CD4-positive, alpha-beta T cell (primary cell): ENCODE data around the gene DCLK1. TPM values are rescaled to one million over a fixed set of nuclear protein-coding genes. Genes with fewer than 3 reads are reported as not detected.

Experiments used
- ATAC-seq: fragments of 200-7000 bp; cut with Tn5 transposase; one replicate; pipeline ENCODE4 v1.10.0; 2022; ENCODE audit warnings: mild to moderate bottlenecking; ENCODE audit not compliant: poor library complexity
- CTCF ChIA-PET: fragments of 350-600 bp; sonication (Branson Sonifier 250); formaldehyde crosslinking; loops from one replicate; lab custom pipeline; 2021; ENCODE audit warnings: antibody characterized with exemption, inconsistent platforms; lab: Charles Lee
- POLR2A ChIA-PET: fragments of 350-600 bp; sonication (Branson Sonifier 250); formaldehyde crosslinking; loops from one replicate; lab custom pipeline; 2021; ENCODE audit warnings: antibody characterized with exemption, inconsistent platforms; lab: Charles Lee
- DNase-seq, 14 experiments: peaks; one replicate each; pipeline ENCODE4 v3.0.0-alpha.2; 2013 to 2020; ENCODE audit warnings: mixed read lengths in 2 of 14
- H3K27ac ChIP-seq, 2 donors: one replicate each; pipeline versions ENCODE4 v1.5.1 to v1.7.0; 2013; ENCODE audit warnings: low read length in 2 of 2, low read depth in 1 of 2, mild to moderate bottlenecking in 1 of 2
- H3K27me3 ChIP-seq, 2 experiments: 1 replicate in 1 of 2; 2 replicates in 1 of 2; pipeline versions ENCODE4 v1.6.1 to v1.7.0; 2013; ENCODE audit warnings: low read length in 2 of 2, control low read depth in 1 of 2, mild to moderate bottlenecking in 1 of 2, moderate library complexity in 1 of 2; ENCODE audit not compliant: insufficient read depth in 2 of 2, control insufficient read depth in 1 of 2
- H3K36me3 ChIP-seq: one replicate; pipeline ENCODE4 v1.6.1; 2013; ENCODE audit warnings: low read length, control low read depth; ENCODE audit not compliant: insufficient read depth
- H3K4me1 ChIP-seq: one replicate; pipeline ENCODE4 v1.6.1; 2013; ENCODE audit warnings: low read length, control low read depth; ENCODE audit not compliant: insufficient read depth
- H3K4me3 ChIP-seq: one replicate; pipeline ENCODE4 v1.5.1; 2013; ENCODE audit warnings: mild to moderate bottlenecking, low read length, moderate library complexity
- H3K9me3 ChIP-seq, 2 experiments: 1 replicate in 1 of 2; 2 replicates in 1 of 2; pipeline versions ENCODE4 v1.6.1 to v1.7.0; 2013; ENCODE audit warnings: low read length in 2 of 2, mild to moderate bottlenecking in 2 of 2, control low read depth in 1 of 2, moderate library complexity in 1 of 2; ENCODE audit not compliant: control insufficient read depth in 1 of 2, insufficient read depth in 1 of 2
- H3K27ac Mint-ChIP-seq: one replicate; pipeline ENCODE4 v1.8.0; 2020; ENCODE audit warnings: mixed read lengths
- H3K27me3 Mint-ChIP-seq: one replicate; pipeline ENCODE4 v1.8.0; 2021; ENCODE audit warnings: mixed read lengths
- H3K36me3 Mint-ChIP-seq: one replicate; pipeline ENCODE4 v1.8.0; 2021; ENCODE audit warnings: low read depth, mixed read lengths
- H3K4me1 Mint-ChIP-seq: one replicate; pipeline ENCODE4 v1.8.0; 2021; ENCODE audit warnings: low read depth, mixed read lengths
- H3K4me3 Mint-ChIP-seq: one replicate; pipeline ENCODE4 v1.8.0; 2020; ENCODE audit warnings: mild to moderate bottlenecking, mixed read lengths
- H3K9me3 Mint-ChIP-seq: one replicate; pipeline ENCODE4 v1.8.0; 2020; ENCODE audit warnings: mixed read lengths
- intact Hi-C, 2 experiments: fragments of 100-400 bp; cut with DNase I in 1 of 2; cut with micrococcal nuclease in 1 of 2; formaldehyde crosslinking; loops; one replicate each; pipeline versions ENCODE4 v1.15.1 to v1.9.0; 2023 to 2025; cut with DNase I, micrococcal nuclease
- total RNA-seq, 174 experiments: library from RNA in 2 of 174; stranded (reverse) in 2 of 174; gene quantifications; one replicate each; pipeline ENCODE4 v1.2.3 and lab custom pipeline; 2021 to 2026
- TF ChIP-seq, protein P1 (sequence below): fragments of 200-600 bp; IDR thresholded peaks from one replicate; pipeline ENCODE4 v1.8.0; 2022; ENCODE audit warnings: antibody characterized with exemption, mild to moderate bottlenecking

DCLK1 gene
- total RNA-seq, 2 experiments from 2014 or later, result not detected

- Histone ChIP-seq H3K27me3 (no peaks in the 10 kb centered on the region), H3K9me3 (peaks cover 0 to 10% of the 10 kb centered on the region in 2 experiments), H3K4me3 (no peak overlapping the region), H3K36me3 (no peaks in the 10 kb centered on the region), H3K4me1 (no peaks in the 10 kb centered on the region), H3K27ac (no peak overlapping the region)
- H3K36me3 Mint-ChIP-seq, result no peaks in the 10 kb centered on the region
- POLR2A ChIA-PET, result no interaction called here
- H3K4me1 Mint-ChIP-seq, result no peaks in the 10 kb centered on the region
- no peak for DNase-seq
- no peak overlapping the region for H3K4me3 Mint-ChIP-seq
- CTCF ChIA-PET, result interaction anchor here (0.6 kb wide), 1 partner anchor 926 kb away, joined by 3 read pairs; no protein-coding TSS in a partner anchor
- no peak overlapping the region for H3K27ac Mint-ChIP-seq
- intact Hi-C loops, result no loop called here
- TF ChIP-seq, protein P1, sequence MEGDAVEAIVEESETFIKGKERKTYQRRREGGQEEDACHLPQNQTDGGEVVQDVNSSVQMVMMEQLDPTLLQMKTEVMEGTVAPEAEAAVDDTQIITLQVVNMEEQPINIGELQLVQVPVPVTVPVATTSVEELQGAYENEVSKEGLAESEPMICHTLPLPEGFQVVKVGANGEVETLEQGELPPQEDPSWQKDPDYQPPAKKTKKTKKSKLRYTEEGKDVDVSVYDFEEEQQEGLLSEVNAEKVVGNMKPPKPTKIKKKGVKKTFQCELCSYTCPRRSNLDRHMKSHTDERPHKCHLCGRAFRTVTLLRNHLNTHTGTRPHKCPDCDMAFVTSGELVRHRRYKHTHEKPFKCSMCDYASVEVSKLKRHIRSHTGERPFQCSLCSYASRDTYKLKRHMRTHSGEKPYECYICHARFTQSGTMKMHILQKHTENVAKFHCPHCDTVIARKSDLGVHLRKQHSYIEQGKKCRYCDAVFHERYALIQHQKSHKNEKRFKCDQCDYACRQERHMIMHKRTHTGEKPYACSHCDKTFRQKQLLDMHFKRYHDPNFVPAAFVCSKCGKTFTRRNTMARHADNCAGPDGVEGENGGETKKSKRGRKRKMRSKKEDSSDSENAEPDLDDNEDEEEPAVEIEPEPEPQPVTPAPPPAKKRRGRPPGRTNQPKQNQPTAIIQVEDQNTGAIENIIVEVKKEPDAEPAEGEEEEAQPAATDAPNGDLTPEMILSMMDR, result no peak
- H3K27me3 Mint-ChIP-seq, result no peaks in the 10 kb centered on the region
- no peaks in the 10 kb centered on the region for H3K9me3 Mint-ChIP-seq
- ATAC-seq, result no peak
Observed at GRCh38 chr13:35920816-35921215, 210.4 kb downstream of the DCLK1 start.

DNA sequence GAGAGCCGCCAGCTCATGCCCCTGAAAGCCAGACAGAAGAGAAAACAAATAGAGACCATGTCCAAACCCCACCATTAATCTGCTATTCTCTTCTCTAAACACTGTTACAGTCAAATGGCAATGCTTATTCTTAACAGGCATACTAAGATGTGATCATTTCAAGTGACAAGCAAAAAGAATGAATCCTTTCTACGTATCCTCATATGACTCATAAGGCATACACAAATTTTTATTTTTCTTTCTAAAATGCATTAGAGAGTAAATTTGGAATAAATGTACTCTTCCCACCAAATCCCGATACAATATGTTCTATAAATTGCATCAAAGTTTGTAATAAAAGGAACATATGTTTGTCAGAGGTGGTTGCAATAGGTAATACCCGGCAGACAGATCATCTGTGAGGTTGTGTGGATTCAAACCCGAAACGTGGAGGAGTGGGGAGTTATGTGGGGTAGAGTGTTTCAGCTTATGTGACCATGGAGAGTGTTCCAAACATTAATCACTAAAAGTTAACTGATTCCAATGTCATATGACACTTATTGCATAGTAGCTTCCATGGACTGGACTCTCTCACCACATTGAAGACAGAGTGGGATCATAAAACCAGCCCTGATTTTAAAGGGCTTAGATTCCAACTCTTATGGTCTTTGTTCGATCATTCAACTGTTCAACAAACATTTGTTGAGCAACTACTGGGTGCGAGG, 213.1 kb downstream of the DCLK1 start:
- Mint-ChIP-seq H3K4me3 (no peak overlapping the region), H3K27ac (no peak overlapping the region), H3K36me3 (no peaks in the 10 kb centered on the region), H3K4me1 (no peaks in the 10 kb centered on the region), H3K27me3 (no peaks in the 10 kb centered on the region), H3K9me3 (no peaks in the 10 kb centered on the region)
- H3K4me3 ChIP-seq, result no peak overlapping the region
- CTCF ChIA-PET, result no interaction called here
- no peaks in the 10 kb centered on the region for H3K36me3 ChIP-seq
- no peaks in the 10 kb centered on the region for H3K4me1 ChIP-seq
- POLR2A ChIA-PET, result no interaction called here
- H3K9me3 ChIP-seq, result peaks cover 0 to 7% of the 10 kb centered on the region in 2 experiments
- no peak for DNase-seq
- H3K27me3 ChIP-seq, result no peaks in the 10 kb centered on the region
- intact Hi-C loops, result no loop called here
- TF ChIP-seq, protein P1, result no peak
- H3K27ac ChIP-seq, result no peak overlapping the region
- ATAC-seq, result no peak

DNA sequence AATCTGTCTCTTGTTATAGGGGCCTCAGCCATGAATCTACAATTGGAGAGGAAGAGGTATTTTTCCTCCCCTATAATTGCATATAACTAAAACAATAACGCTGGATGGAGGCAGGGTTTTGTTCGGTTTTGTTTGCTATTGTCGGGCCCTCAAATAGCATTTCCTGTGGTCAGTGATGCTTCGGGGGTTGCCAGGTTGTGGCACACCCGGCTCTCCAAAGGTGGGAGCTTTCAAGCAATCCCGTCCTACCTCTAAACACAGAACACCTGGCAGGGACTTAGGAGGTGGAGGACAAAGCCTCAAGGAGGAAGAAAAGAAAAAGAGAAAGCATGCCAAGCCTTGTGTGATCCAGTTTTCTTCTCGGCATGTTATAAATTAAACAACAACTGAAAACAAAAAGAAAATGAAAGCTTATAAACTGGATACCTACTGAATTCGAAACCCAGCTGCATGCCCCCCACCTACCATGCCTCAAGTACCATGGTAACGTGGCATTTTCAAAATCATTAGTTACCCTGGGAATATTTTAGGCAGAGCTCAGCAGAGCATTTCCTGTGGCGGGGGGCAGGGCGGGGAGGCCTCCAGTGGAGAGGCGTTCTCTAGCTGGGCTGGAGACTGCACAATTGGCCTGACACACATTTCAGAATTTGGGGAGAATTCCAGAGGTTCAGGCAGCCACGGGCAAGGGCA, 213.8 kb downstream of the DCLK1 start:
- Histone ChIP-seq H3K9me3 (peaks cover 0 to 6% of the 10 kb centered on the region in 2 experiments), H3K36me3 (no peaks in the 10 kb centered on the region), H3K27ac (no peak overlapping the region), H3K4me1 (no peaks in the 10 kb centered on the region), H3K4me3 (no peak overlapping the region), H3K27me3 (no peaks in the 10 kb centered on the region)
- CTCF ChIA-PET, result no interaction called here
- TF ChIP-seq, protein P1, result no peak
- POLR2A ChIA-PET, result no interaction called here
- Mint-ChIP-seq H3K36me3 (no peaks in the 10 kb centered on the region), H3K9me3 (no peaks in the 10 kb centered on the region), H3K27ac (no peak overlapping the region), H3K27me3 (no peaks in the 10 kb centered on the region), H3K4me1 (no peaks in the 10 kb centered on the region), H3K4me3 (no peak overlapping the region)
- intact Hi-C loops, result no loop called here
- DNase-seq, result no peak
- ATAC-seq, result no peak
